Upper lobe of left lung (tissue), 4 donors: ENCODE data around the gene AWAT1.

Experiments
- POLR2AphosphoS5 ChIP-seq, 2 donors: sonication (generic); formaldehyde crosslinking; IDR thresholded peaks; one replicate each; pipeline ENCODE4 v1.5.1; 2017; ENCODE audit warnings: antibody characterized with exemption in 2 of 2
- TF ChIP-seq, protein P1 (sequence below), 6 experiments: fragments of 450-650 bp in 4 of 6; fragments of 200-600 bp in 2 of 6; sonication (generic) in 2 of 6; IDR thresholded peaks; one replicate each; pipeline ENCODE4 v1.5.1; 2016 to 2019; ENCODE audit warnings: antibody characterized with exemption in 6 of 6

DNA sequence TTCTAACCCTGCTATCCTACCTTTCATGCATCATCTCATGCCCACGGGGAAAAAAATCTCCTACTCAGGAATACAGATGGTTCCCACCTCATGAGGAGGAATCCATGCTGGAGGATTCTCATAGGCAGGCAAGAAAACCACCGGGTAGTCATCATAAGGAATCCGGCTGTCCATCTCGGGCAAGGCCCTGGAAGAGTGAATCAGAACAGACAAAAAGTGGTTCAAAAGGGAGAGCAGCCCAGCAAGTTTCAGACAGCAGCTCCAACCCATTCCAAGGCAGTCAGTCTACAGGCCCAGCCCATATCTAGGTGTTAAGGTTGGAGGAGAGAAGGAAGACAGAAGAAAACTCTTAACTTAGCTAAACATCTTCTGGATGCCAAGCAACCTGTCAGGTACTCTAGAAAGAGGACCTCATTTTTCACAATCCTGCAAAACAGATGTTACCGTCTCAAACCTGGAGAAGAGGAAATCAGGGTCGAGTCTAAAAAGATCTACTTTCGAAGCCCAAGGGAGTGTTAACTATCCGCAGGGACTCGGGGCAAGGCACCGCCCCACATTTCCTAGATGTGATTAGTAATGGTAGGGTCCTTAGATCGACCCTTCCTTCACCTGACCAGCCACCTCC, 54.8 kb downstream of the AWAT1 start:
- TF ChIP-seq, protein P1, sequence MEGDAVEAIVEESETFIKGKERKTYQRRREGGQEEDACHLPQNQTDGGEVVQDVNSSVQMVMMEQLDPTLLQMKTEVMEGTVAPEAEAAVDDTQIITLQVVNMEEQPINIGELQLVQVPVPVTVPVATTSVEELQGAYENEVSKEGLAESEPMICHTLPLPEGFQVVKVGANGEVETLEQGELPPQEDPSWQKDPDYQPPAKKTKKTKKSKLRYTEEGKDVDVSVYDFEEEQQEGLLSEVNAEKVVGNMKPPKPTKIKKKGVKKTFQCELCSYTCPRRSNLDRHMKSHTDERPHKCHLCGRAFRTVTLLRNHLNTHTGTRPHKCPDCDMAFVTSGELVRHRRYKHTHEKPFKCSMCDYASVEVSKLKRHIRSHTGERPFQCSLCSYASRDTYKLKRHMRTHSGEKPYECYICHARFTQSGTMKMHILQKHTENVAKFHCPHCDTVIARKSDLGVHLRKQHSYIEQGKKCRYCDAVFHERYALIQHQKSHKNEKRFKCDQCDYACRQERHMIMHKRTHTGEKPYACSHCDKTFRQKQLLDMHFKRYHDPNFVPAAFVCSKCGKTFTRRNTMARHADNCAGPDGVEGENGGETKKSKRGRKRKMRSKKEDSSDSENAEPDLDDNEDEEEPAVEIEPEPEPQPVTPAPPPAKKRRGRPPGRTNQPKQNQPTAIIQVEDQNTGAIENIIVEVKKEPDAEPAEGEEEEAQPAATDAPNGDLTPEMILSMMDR (IDR thresholded peaks at IDR 0.05) = no peak
- TF ChIP-seq POLR2AphosphoS5 (IDR thresholded peaks at IDR 0.05) = no peak
